HepG2 (cell line): ENCODE data around the gene GRK5. TPM values are rescaled to one million over a fixed set of nuclear protein-coding genes. Genes with fewer than 3 reads are reported as not detected.

Experiments used
- ASH2L ChIP-seq: fragments of 300-600, 200-600 bp; sonication (generic); IDR thresholded peaks from 2 replicates; pipeline ENCODE4 v1.7.0; 2017; ENCODE audit warnings: low read depth, mild to moderate bottlenecking, moderate library complexity, mixed read lengths, low read length; ENCODE audit not compliant: insufficient read length
- CHD2 ChIP-seq: IDR thresholded peaks from 2 replicates; pipeline ENCODE4 v1.6.1; 2011; ENCODE audit warnings: low read depth, low read length, improper control_type of control experiment
- CREBL2 ChIP-seq: sonication (generic); formaldehyde crosslinking; IDR thresholded peaks from 2 replicates; pipeline ENCODE4 v1.8.1; 2023; ENCODE audit warnings: missing genetic modification reagents, mild to moderate bottlenecking, borderline replicate concordance
- CREM ChIP-seq, 2 experiments: sonication (generic) in 1 of 2; formaldehyde crosslinking in 1 of 2; IDR thresholded peaks; 2 replicates each; pipeline versions ENCODE4 v1.4.0 to v1.6.1; 2016 to 2020; ENCODE audit warnings: antibody characterized with exemption in 1 of 2, mild to moderate bottlenecking in 1 of 2, missing genetic modification reagents in 1 of 2
- EEA1 ChIP-seq: sonication (generic); formaldehyde crosslinking; IDR thresholded peaks from 2 replicates; pipeline ENCODE4 v1.5.1; 2020; ENCODE audit warnings: mild to moderate bottlenecking, missing genetic modification reagents, borderline replicate concordance
- FOXC1 ChIP-seq: sonication (generic); formaldehyde crosslinking; IDR thresholded peaks from 2 replicates; pipeline ENCODE4 v1.8.0; 2022; ENCODE audit warnings: mild to moderate bottlenecking, missing genetic modification reagents, borderline replicate concordance
- GPN1 ChIP-seq: sonication (generic); formaldehyde crosslinking; IDR thresholded peaks from 2 replicates; pipeline ENCODE4 v1.5.1; 2020; ENCODE audit warnings: missing genetic modification reagents, borderline replicate concordance
- HOXD1 ChIP-seq: sonication (generic); formaldehyde crosslinking; IDR thresholded peaks from 2 replicates; pipeline ENCODE4 v1.5.0; 2020; ENCODE audit warnings: missing genetic modification reagents
- KDM2A ChIP-seq: sonication (generic); formaldehyde crosslinking; IDR thresholded peaks from 2 replicates; pipeline ENCODE4 v1.4.0; 2020; ENCODE audit warnings: low read depth, missing genetic modification reagents, borderline replicate concordance
- MIER3 ChIP-seq: IDR thresholded peaks from 2 replicates; pipeline ENCODE4 v1.6.1; 2016; ENCODE audit warnings: missing compliant biosample characterization, borderline replicate concordance
- MTF2 ChIP-seq: sonication (generic); formaldehyde crosslinking; IDR thresholded peaks from 2 replicates; pipeline ENCODE4 v1.5.0; 2020; ENCODE audit warnings: missing genetic modification reagents, borderline replicate concordance
- NFKB2 ChIP-seq: sonication (generic); formaldehyde crosslinking; IDR thresholded peaks from 2 replicates; pipeline ENCODE4 v1.4.0; 2020; ENCODE audit warnings: missing genetic modification reagents, borderline replicate concordance
- NR2F6 ChIP-seq, 2 experiments: IDR thresholded peaks; 2 replicates each; pipeline ENCODE4 v1.6.1; 2016; ENCODE audit warnings: antibody characterized with exemption in 1 of 2, mild to moderate bottlenecking in 1 of 2
- PHF20 ChIP-seq: sonication (generic); formaldehyde crosslinking; IDR thresholded peaks from 2 replicates; pipeline ENCODE4 v1.5.0; 2020; ENCODE audit warnings: mild to moderate bottlenecking, missing genetic modification reagents
- RARA ChIP-seq: IDR thresholded peaks from 2 replicates; pipeline ENCODE4 v1.6.1; 2016; ENCODE audit warnings: missing genetic modification reagents, missing compliant biosample characterization
- RFXANK ChIP-seq: IDR thresholded peaks from 2 replicates; pipeline ENCODE4 v1.6.1; 2016
- RXRA ChIP-seq: sonication (generic); formaldehyde crosslinking; IDR thresholded peaks from 2 replicates; pipeline ENCODE4 v1.5.1; 2020; ENCODE audit warnings: missing genetic modification reagents
- TARDBP ChIP-seq: sonication (generic); formaldehyde crosslinking; IDR thresholded peaks from 2 replicates; pipeline ENCODE4 v1.8.0; 2022; ENCODE audit warnings: mild to moderate bottlenecking, missing genetic modification reagents
- ZKSCAN1 ChIP-seq: fragments of 150-350 bp; IDR thresholded peaks from 2 replicates; pipeline ENCODE4 v1.6.1; 2014; ENCODE audit warnings: low read length
- ZNF546 ChIP-seq: sonication (generic); formaldehyde crosslinking; conservative IDR thresholded peaks from 2 replicates; pipeline ENCODE4 v1.8.1; 2023; ENCODE audit warnings: mild to moderate bottlenecking, missing genetic modification reagents
- ZNF614 ChIP-seq: IDR thresholded peaks from 2 replicates; pipeline ENCODE4 v1.6.1; 2018; ENCODE audit warnings: missing biosample characterization, missing genetic modification reagents, inconsistent platforms, borderline replicate concordance
- ZNF670 ChIP-seq: sonication (generic); formaldehyde crosslinking; IDR thresholded peaks from 2 replicates; pipeline ENCODE4 v1.8.0; 2022; ENCODE audit warnings: mild to moderate bottlenecking, missing genetic modification reagents, borderline replicate concordance
- ZNF788 ChIP-seq: sonication (generic); formaldehyde crosslinking; IDR thresholded peaks from 2 replicates; pipeline ENCODE4 v1.5.0; 2020; ENCODE audit warnings: mild to moderate bottlenecking, missing genetic modification reagents, borderline replicate concordance
- ZSCAN22 ChIP-seq: sonication (generic); formaldehyde crosslinking; IDR thresholded peaks from 2 replicates; pipeline ENCODE4 v1.4.0; 2020; ENCODE audit warnings: mild to moderate bottlenecking, missing genetic modification reagents
- ZSCAN25 ChIP-seq: sonication (generic); formaldehyde crosslinking; IDR thresholded peaks from 2 replicates; pipeline ENCODE4 v1.8.0; 2022; ENCODE audit warnings: mild to moderate bottlenecking, missing genetic modification reagents
- polyA plus RNA-seq, 8 experiments: library from polyadenylated mRNA; depleted of rRNA in 3 of 8; stranded (reverse) in 7 of 8; unstranded in 1 of 8; fragments of >200 nt; fragmentation: Illumina TruSeq in 4 of 8; extraction: Trizol in 4 of 8; gene quantifications; 2 replicates each; pipeline versions ENCODE4 v1.2.1 to v1.2.3, GENCODE V29; 2011 to 2016; ENCODE audit warnings: low read depth in 4 of 8, missing spikeins in 1 of 8, mixed read lengths in 1 of 8; ENCODE audit not compliant: insufficient read depth in 1 of 8
- total RNA-seq, 5 experiments: library from RNA; depleted of rRNA; stranded (reverse); fragments of >200 nt; fragmentation: Illumina TruSeq; extraction: Trizol; gene quantifications; 2 replicates each; pipeline ENCODE4 v1.2.3, GENCODE V29; 2016; ENCODE audit warnings: low read depth in 1 of 5
- TF ChIP-seq, protein P1 (sequence below): sonication (generic); formaldehyde crosslinking; IDR thresholded peaks from 2 replicates; pipeline ENCODE4; 2020; ENCODE audit warnings: missing genetic modification reagents, mild to moderate bottlenecking, borderline replicate concordance
- TF ChIP-seq, protein P2 (sequence below): sonication (generic); formaldehyde crosslinking; IDR thresholded peaks from 2 replicates; pipeline ENCODE4 v1.5.0; 2020; ENCODE audit warnings: missing genetic modification reagents

Gene GRK5
- total and polyA plus RNA-seq, 2 of the 13 experiments (the other 11 are each of a cell fraction or from before 2014, with no cell fraction given), result 10.4 to 12.6 TPM

- TF ChIP-seq ASH2L (peak; percentile 53), CREBL2 (no peak), MIER3 (CRISPR knock-in tag) (no peak), GPN1 (CRISPR knock-in tag) (no peak), ZNF614 (CRISPR knock-in tag) (peak; percentile 22; the same call in 1 of the 2 replicates), ZNF788 (CRISPR knock-in tag) (peak; percentile 84; the same call in 1 of the 2 replicates), ZKSCAN1 (no peak), ZSCAN22 (CRISPR knock-in tag) (no peak), RARA (CRISPR knock-in tag) (no peak), TARDBP (peak; percentile 54; the same call in 1 of the 2 replicates), CHD2 (peak; percentile 15; the same call in 1 of the 2 replicates), NFKB2 (CRISPR knock-in tag) (peak; percentile 84), NR2F6 (IDR thresholded peaks at IDR 0.05) (0 out of 2 replicates have a peak, but pooled peaks have one; percentile 16), NR2F6 (CRISPR knock-in tag; IDR thresholded peaks at IDR 0.05) (no peak), KDM2A (CRISPR knock-in tag) (no peak), HOXD1 (CRISPR knock-in tag) (no peak), RXRA (CRISPR knock-in tag) (no peak; the same call in 1 of the 2 replicates), ZNF546 (no peak), FOXC1 (CRISPR knock-in tag) (peak; percentile 69; the same call in 1 of the 2 replicates), ZNF670 (no peak; the same call in 1 of the 2 replicates), CREM (IDR thresholded peaks at IDR 0.05) (no peak; the same call in 1 of the 2 replicates), CREM (CRISPR knock-in tag; IDR thresholded peaks at IDR 0.05) (no peak), ZSCAN25 (CRISPR knock-in tag) (0 out of 2 replicates have a peak, but pooled peaks have one; percentile 35), EEA1 (CRISPR knock-in tag) (0 out of 2 replicates have a peak, but pooled peaks have one; percentile 37), RFXANK (CRISPR knock-in tag) (no peak), PHF20 (CRISPR knock-in tag) (no peak; the same call in 1 of the 2 replicates), MTF2 (peak; percentile 83; the same call in 1 of the 2 replicates)
- TF ChIP-seq, protein P1, sequence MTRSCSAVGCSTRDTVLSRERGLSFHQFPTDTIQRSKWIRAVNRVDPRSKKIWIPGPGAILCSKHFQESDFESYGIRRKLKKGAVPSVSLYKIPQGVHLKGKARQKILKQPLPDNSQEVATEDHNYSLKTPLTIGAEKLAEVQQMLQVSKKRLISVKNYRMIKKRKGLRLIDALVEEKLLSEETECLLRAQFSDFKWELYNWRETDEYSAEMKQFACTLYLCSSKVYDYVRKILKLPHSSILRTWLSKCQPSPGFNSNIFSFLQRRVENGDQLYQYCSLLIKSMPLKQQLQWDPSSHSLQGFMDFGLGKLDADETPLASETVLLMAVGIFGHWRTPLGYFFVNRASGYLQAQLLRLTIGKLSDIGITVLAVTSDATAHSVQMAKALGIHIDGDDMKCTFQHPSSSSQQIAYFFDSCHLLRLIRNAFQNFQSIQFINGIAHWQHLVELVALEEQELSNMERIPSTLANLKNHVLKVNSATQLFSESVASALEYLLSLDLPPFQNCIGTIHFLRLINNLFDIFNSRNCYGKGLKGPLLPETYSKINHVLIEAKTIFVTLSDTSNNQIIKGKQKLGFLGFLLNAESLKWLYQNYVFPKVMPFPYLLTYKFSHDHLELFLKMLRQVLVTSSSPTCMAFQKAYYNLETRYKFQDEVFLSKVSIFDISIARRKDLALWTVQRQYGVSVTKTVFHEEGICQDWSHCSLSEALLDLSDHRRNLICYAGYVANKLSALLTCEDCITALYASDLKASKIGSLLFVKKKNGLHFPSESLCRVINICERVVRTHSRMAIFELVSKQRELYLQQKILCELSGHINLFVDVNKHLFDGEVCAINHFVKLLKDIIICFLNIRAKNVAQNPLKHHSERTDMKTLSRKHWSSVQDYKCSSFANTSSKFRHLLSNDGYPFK (CRISPR knock-in tag), result peak; percentile 95
- TF ChIP-seq, protein P2, sequence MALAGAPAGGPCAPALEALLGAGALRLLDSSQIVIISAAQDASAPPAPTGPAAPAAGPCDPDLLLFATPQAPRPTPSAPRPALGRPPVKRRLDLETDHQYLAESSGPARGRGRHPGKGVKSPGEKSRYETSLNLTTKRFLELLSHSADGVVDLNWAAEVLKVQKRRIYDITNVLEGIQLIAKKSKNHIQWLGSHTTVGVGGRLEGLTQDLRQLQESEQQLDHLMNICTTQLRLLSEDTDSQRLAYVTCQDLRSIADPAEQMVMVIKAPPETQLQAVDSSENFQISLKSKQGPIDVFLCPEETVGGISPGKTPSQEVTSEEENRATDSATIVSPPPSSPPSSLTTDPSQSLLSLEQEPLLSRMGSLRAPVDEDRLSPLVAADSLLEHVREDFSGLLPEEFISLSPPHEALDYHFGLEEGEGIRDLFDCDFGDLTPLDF, result peak; percentile 66
These were observed 28.8 kb upstream of the GRK5 start, which contains the start of gene PRDX3 (continued) for GRCh38 chr10:119178372-119179119.
